Neural progenitor cell (in vitro differentiated cells): Measurements from ENCODE around the gene TICAM2.

Experiments used
- EZH2 ChIP-seq: fragments of 200-600 bp; sonication (generic); IDR thresholded peaks from 2 replicates; pipeline ENCODE4 v1.6.1; 2017; ENCODE audit warnings: antibody characterized with exemption, mild to moderate bottlenecking, moderate library complexity
- EZH2phosphoT487 ChIP-seq: fragments of 200-600 bp; sonication (generic); IDR thresholded peaks from 2 replicates; pipeline ENCODE4 v1.6.1; 2017; ENCODE audit warnings: antibody characterized with exemption
- TF ChIP-seq, protein P1 (sequence below): fragments of 200-600 bp; sonication (generic); IDR thresholded peaks from 2 replicates; pipeline ENCODE4 v1.5.1; 2017; ENCODE audit warnings: antibody characterized with exemption, mild to moderate bottlenecking

GRCh38 chr5:115558388-115558956 is 43.8 kb downstream of the TICAM2 start:
- TF ChIP-seq EZH2 (no peak), EZH2phosphoT487 (no peak)
- TF ChIP-seq, protein P1, sequence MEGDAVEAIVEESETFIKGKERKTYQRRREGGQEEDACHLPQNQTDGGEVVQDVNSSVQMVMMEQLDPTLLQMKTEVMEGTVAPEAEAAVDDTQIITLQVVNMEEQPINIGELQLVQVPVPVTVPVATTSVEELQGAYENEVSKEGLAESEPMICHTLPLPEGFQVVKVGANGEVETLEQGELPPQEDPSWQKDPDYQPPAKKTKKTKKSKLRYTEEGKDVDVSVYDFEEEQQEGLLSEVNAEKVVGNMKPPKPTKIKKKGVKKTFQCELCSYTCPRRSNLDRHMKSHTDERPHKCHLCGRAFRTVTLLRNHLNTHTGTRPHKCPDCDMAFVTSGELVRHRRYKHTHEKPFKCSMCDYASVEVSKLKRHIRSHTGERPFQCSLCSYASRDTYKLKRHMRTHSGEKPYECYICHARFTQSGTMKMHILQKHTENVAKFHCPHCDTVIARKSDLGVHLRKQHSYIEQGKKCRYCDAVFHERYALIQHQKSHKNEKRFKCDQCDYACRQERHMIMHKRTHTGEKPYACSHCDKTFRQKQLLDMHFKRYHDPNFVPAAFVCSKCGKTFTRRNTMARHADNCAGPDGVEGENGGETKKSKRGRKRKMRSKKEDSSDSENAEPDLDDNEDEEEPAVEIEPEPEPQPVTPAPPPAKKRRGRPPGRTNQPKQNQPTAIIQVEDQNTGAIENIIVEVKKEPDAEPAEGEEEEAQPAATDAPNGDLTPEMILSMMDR: no peak
